Cortex of kidney (tissue), 1 donor: ENCODE measurements around the gene RANGRF.
"Not testable (repeated sequence)": the region's sequence is repeated elsewhere in the genome, so short reads cannot be mapped to it uniquely, and the experiment has no call there.

Experiments used
- DNase-seq: peaks from one replicate; lab custom pipeline; 2025; lab: John Stamatoyannopoulos, UW

The RANGRF gene

GRCh38 chr17:8288336-8289102 is at the start of gene RANGRF:
Gene RANGRF, plus strand, starts transcription at chr17:8288670. Its CDS starts 119 bp downstream, at chr17:8288789.
- DNase-seq = no peak

DNA sequence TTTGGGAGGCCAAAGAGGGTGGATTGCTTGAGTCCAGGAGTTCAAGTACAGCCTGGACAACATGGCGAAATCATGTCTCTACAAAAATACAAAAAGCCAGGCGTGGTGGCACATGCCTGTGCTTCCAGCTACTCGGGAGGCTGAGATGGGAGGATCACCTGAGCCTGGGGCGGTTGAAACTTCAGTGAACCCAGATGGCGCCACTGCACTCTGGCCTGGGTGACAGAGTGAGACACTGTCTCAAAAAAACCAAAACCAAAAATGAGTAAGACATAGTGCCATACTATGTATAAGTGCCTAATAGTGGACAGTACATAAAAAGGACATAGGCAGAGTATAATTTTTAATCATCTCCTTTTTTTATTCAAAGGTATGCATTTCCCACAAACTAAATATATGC is 44.6 kb upstream of the RANGRF start:
- no peak for DNase-seq

DNA sequence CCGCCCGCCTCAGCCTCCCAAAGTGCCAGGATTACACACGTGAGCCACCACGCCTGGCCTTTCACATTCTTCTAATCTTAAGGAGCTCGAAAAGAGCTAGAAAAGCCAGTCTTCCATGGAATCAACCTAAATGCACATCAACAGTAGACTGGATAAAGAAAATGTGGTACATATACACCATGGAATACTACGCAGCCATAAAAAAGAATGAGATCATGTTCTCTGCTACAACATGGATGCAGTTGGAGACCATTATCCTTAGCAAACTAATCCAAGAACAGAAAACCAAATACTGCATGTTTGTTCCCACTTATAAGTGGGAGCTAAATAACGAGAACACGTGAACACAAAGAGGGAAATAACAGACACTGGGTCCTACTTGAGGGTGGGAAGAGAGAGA is 43.7 kb upstream of the RANGRF start:
- DNase-seq = no peak

DNA sequence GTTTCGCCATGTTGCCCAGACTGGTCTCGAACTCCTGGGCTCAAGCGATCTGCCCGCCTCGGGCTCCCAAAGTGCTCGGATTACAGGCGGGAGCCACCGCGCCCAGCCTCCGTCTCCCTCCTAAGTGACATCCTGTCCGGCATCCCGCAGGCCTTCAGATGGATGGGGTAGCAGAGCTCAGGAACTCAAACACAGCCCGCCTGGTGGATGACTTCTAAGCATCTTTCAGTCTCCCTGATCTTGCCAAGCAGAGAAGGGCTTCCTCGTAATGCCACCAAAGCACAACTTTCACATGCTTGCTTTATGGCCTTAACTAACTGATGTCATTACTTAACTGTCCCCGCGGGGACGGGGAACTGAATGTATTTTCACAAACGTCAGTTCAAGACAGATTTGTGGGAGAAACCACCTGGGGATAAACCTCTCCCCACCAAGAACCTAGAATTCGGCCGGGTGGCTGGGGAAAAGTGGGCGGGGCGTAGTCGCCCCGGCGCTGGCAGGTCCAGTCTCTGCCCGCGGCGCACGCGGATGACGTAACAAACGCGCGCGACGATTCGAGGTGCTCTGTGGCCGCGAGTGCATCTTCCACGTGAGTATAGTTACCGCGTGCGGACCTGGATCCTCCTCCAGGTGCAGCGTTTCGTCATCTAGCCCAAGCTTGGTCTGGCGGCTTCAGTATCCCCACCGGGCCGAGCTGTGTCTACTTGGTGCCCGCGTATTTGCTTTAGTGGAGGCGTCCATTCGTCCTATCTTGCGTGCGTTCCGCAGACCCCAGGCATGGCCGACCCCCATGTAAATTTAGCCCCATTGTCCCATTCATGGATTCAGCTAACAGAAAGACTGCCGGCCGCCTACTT is 39.5 kb upstream of the RANGRF start, which contains the start of gene PFAS:
PFAS (plus strand) TSS at position 539 of the 857 bp plus-strand sequence. CDS start 4,649 bp downstream, outside the sequence.
- DNase-seq = no peak

DNA sequence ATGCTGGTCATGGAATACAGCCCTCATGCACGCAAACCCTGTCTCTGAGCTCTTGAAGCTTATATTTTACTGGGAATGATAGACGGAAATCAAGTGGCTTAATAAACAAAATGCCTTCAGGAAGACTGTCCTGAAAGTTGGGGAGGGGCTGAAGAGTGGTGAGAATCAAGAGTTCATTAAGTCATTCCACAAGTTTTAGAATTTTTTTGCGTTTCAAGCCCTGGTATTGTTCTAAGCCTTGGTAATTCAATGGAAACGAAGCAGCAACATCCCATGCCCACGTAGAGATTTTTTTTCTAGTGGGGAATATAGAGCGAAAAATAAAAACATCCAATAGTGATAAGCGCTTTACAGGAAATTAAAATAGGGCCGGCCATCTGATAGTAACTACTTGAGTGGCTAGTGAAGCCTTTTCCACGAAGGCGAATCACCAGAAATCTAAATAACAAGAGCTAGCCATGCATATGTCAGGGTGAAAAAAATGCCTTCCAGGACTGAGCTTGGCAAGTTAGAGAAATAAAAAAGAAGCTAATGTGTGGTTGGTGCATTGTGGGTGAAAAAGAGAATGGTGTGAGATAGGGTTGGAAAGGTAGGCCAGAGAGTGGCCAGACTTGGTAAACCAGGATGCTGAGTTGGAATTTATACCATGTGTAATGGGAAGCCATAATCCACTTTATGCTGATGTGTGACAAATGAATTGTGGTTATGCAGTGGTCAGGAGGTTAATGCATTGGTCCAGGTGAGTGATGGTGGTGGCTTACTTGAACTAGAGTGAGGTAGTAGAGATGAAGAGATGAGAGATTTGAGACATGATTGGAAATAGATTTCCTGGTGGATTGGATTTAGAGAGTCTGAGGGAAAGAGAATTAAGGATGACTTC is 38.6 kb upstream of the RANGRF start:
- no peak for DNase-seq

GRCh38 chr17:8251411-8251810 is 37.1 kb upstream of the RANGRF start:
- not testable (repeated sequence) for DNase-seq

DNA sequence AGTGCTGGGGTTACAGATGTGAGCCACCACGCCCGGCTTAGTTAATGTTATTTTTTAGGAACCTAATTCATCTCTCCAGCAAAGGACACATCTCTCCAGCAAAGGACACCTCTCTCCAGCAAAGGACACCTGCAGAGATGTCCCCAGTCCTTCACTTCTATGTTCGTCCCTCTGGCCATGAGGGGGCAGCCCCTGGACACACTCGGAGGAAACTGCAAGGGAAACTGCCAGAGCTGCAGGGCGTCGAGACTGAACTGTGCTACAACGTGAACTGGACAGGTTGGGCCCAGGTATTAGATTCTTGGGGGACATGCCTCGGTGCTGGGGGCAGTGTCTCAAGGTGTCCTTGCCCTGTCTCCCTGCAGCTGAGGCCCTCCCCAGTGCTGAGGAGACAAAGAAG is 34.7 kb upstream of the RANGRF start:
- DNase-seq = no peak

GRCh38 chr17:8254881-8255280 is 33.6 kb upstream of the RANGRF start:
- no peak for DNase-seq

DNA sequence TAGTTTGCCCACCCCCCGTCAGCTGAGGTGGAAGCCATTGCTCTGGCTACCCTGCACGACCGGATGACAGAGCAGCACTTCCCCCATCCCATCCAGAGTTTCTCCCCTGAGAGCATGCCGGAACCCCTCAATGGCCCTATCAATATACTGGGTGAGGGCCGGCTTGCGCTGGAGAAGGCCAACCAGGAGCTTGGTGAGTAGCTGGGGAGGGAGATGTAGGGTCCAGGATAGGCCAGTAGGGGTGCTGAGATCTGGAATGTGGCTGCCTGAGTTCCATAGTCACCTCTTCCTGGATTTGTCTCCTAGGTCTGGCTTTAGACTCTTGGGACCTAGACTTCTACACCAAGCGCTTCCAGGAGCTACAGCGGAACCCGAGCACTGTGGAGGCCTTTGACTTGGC is 33.0 kb upstream of the RANGRF start:
- DNase-seq = no peak

- no peak for DNase-seq
Measured at GRCh38 chr17:8256291-8256690, 32.2 kb upstream of the RANGRF start.

DNA sequence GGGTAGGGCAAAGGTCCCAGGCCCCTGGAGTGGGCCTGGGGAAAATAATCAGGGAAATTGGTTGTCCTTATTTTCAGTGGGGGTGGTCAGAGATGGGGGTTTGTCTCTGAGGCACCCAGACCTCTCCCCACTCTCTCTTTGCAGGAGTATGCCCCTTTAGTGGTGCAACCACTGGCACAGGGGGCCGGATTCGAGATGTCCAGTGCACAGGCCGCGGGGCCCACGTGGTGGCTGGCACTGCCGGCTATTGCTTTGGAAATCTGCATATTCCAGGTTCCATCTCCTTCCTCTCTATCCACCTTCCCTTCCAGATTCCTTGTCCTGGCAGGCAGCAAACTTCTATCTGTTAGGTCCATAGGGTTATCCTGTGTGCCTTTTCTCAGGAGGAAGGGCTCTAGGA is 31.8 kb upstream of the RANGRF start:
- DNase-seq = no peak

DNA sequence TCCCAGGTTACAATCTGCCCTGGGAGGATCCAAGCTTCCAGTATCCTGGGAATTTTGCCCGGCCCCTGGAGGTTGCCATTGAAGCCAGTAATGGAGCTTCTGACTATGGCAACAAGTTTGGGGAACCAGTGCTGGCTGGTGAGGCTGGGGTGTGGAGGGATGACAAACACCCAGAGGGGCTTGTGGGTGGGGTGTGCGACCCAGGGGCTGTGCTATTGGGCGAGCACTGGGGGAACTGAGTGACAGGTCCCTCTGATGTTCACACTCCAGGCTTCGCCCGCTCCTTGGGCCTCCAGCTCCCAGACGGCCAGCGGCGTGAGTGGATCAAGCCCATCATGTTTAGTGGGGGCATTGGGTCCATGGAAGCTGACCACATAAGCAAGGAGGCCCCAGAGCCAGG is 30.7 kb upstream of the RANGRF start:
- no peak for DNase-seq

DNA sequence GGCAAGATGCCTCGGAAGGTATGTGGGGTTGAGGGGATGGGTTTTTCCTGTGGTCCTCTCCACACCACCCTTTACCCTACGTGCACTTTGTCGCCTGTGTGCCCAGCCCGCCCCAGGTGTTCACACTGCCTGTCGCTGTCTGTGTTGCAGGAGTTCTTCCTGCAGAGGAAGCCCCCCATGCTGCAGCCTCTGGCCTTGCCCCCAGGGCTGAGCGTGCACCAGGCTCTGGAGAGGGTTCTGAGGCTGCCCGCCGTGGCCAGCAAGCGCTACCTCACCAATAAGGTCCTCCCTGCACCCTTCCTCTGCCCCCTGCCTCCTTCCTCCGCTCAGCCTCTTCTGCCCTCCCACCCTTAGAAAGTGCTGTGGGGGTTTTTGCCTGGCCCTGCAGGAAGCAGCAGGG is 24.1 kb upstream of the RANGRF start:
- no peak for DNase-seq

GRCh38 chr17:8264836-8265542 is 23.5 kb upstream of the RANGRF start:
- DNase-seq = no peak

- no peak for DNase-seq
Measured at GRCh38 chr17:8266648-8267479, 21.6 kb upstream of the RANGRF start.

DNA sequence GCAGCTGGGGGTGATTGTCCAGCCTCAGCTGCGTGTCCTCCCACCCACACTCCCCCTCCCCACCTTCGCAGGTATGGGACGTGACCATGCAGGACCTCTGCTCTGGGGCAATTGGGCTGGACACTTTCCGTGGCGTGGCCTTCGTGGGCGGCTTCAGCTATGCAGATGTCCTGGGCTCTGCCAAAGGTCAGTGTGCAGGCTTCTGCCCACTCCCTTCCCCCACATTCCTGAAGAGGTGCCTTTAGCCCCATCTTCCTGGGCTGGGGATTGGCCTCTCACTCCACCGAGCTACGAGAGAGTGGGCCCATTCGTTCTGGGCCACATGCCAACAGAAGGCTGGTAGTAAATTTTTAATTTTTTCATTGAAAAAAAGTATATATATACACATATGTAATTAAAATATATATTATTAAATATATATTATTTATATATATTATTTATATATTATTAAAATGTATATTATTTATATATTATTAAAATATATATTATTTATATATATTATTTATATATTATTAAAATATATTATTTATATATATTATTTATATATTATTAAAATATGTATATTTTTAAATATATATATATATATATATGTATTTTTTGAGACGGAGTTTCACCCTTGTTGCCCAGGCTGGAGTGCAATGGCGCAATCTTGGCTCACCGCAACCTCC is 20.9 kb upstream of the RANGRF start:
- DNase-seq = no peak

GRCh38 chr17:8268550-8269298 is 19.7 kb upstream of the RANGRF start:
- DNase-seq = no peak

DNA sequence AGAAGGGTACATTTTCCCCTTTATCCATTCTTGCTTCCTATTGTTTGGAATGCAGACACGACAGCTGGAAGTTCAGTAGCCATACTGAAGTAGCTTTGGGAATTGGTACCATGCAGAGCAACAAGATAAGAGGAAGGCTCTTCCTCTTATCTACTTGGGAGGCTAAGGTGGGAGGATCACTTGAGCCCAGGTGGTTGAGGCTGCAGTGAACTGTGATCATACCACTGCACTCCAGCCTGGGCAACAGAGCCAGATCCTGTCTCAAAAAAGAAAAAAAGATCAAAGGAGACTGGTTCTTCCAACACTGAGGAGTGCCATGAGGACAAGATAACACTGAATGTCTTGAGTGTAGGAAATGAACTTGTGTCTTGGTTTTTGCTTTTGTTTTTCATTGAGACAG is 16.0 kb upstream of the RANGRF start:
- no peak for DNase-seq

GRCh38 chr17:8273884-8274444 is 14.5 kb upstream of the RANGRF start:
- DNase-seq = no peak
